NCI-H2107 treated with DMSO at 0.1 percent for 48 hours (cell line): Measurements from ENCODE around the gene MARK4.
"Not testable (repeated sequence)": the region's sequence is repeated elsewhere in the genome, so short reads cannot be mapped to it uniquely, and the experiment has no call there.

Source experiments
- DNase-seq: peaks from one replicate; lab custom pipeline; 2025; ENCODE audit not compliant: unreplicated experiment; lab: John Stamatoyannopoulos, UW

MARK4 gene

GRCh38 chr19:45250832-45251451 lies at the start of gene MARK4:
MARK4 (plus strand) TSS chr19:45251271; CDS start chr19:45251589, 318 bp downstream.
- no peak for DNase-seq

GRCh38 chr19:45202637-45203036 lies 48.4 kb upstream of the MARK4 start:
- DNase-seq = no peak

GRCh38 chr19:45205810-45206209 lies 45.3 kb upstream of the MARK4 start:
- DNase-seq = no peak

GRCh38 chr19:45206328-45206727 lies 44.7 kb upstream of the MARK4 start:
- DNase-seq = no peak

GRCh38 chr19:45211751-45212381 lies 39.2 kb upstream of the MARK4 start:
- no peak for DNase-seq

GRCh38 chr19:45213031-45213430 lies 38.0 kb upstream of the MARK4 start:
- DNase-seq = no peak

- no peak for DNase-seq
Measured at GRCh38 chr19:45215391-45216191, 35.5 kb upstream of the MARK4 start.

GRCh38 chr19:45216667-45217066 lies 34.4 kb upstream of the MARK4 start:
- no peak for DNase-seq

GRCh38 chr19:45217193-45217956 lies 33.7 kb upstream of the MARK4 start:
- no peak for DNase-seq

GRCh38 chr19:45217957-45218334 lies 33.1 kb upstream of the MARK4 start:
- DNase-seq = no peak

GRCh38 chr19:45218426-45218825 lies 32.6 kb upstream of the MARK4 start:
- no peak for DNase-seq

GRCh38 chr19:45218911-45219743 lies 31.9 kb upstream of the MARK4 start:
- no peak for DNase-seq

- DNase-seq = no peak
Measured at GRCh38 chr19:45222724-45223123, 28.3 kb upstream of the MARK4 start.

- no peak for DNase-seq
Measured at GRCh38 chr19:45223879-45224278, 27.2 kb upstream of the MARK4 start.

- no peak for DNase-seq
Measured at GRCh38 chr19:45224645-45225044, 26.4 kb upstream of the MARK4 start.

- not testable (repeated sequence) for DNase-seq
Measured at GRCh38 chr19:45229056-45229455, 22.0 kb upstream of the MARK4 start.

- no peak for DNase-seq
Measured at GRCh38 chr19:45231891-45232290, 19.2 kb upstream of the MARK4 start.

- no peak for DNase-seq
Measured at GRCh38 chr19:45234089-45234869, 16.8 kb upstream of the MARK4 start.

GRCh38 chr19:45235485-45235884 lies 15.6 kb upstream of the MARK4 start:
- no peak for DNase-seq

GRCh38 chr19:45238556-45238955 lies 12.5 kb upstream of the MARK4 start:
- no peak for DNase-seq
